Measurements from ENCODE around the gene TSPAN15.

The TSPAN15 gene

DNA sequence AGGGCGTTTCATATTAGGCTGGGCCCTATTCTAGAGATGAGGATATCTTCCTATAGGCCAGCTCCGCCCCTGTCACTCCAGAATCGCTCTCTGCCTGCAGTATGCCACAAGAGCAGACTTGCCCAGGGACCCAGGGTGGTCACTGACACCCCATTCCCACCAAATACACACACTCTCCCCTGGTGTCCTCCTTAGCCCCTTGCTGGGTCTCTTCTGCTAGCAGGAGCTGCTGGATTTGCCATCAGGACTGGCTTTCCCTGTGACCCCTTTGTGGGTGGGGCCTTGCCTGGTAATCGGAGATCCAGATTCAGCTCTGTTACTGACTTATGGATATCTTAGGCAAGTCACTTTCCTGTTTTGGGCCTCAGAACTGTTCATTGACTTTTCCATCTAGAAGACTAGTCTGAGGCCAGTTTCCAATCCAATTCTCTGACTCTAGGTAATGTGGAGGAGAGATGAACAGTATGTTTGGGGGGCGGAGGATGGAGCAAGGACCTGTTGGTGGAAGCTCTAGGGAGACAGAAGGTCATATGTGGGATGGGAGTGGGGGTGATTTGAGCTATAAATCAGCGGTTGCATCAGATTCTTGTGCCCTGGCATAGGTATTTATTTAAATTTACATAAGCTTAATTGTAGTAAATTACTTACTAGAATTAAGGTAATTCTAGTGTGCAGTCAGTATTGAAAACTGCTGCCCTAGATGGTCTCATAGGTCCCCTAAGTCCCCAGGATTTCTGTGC, 1.6 kb downstream of the TSPAN15 start:
- Histone ChIP-seq H3K18ac (ENCODE audit: low read length) (no peak overlapping the region), H4K8ac (ENCODE audit: low read depth, low read length) (no peak overlapping the region), H3K27ac (ENCODE audit: low read depth, low read length) (no peak overlapping the region), H4K12ac (ENCODE audit: low read depth, low read length) (no peak overlapping the region), H3K36me3 (ENCODE audit: control insufficient read depth in 1 of 2, insufficient read depth in 2 of 2, low read length in 2 of 2) (no peaks in the 10 kb centered on the region), H2BK12ac (ENCODE audit: low read length) (no peak overlapping the region), H2AFZ (ENCODE audit: insufficient read depth, low read length, poor library complexity) (no peak overlapping the region), H3K27me3 (ENCODE audit: insufficient read depth, low read length) (no peaks in the 10 kb centered on the region), H3K4me2 (ENCODE audit: low read length) (no peak overlapping the region), H3K4me1 (ENCODE audit: control insufficient read depth in 1 of 2, insufficient read depth in 2 of 2, low read length in 2 of 2) (peaks cover 26 to 37% of the 10 kb centered on the region in 2 experiments), H2BK120ac (ENCODE audit: insufficient read depth, low read length, poor library complexity) (no peak overlapping the region), H2AK5ac (ENCODE audit: low read length) (no peak overlapping the region), H3K9me3 (ENCODE audit: insufficient read depth, low read depth, low read length) (peaks cover 3% of the 10 kb centered on the region), H3K4ac (ENCODE audit: low read depth, low read length) (no peak overlapping the region), H3K79me1 (ENCODE audit: low read length) (peaks cover 18% of the 10 kb centered on the region), H3K79me2 (ENCODE audit: control insufficient read depth, insufficient read depth, low read length, poor library complexity) (no peaks in the 10 kb centered on the region), H2BK5ac (ENCODE audit: low read depth, low read length, poor library complexity) (no peak overlapping the region), H3K9ac (ENCODE audit: low read length) (no peak overlapping the region), H4K91ac (ENCODE audit: low read depth, low read length) (no peak overlapping the region), H3K14ac (ENCODE audit: low read length) (no peak overlapping the region), H3K4me3 (ENCODE audit: low read depth, low read length) (no peak overlapping the region), H3K23ac (ENCODE audit: low read length) (no peak overlapping the region)
- no peak for DNase-seq
- no CpG with 5 or more reads among the region's 6 CpGs for WGBS (ENCODE audit: extremely low coverage, insufficient coverage, insufficient read length)

DNA sequence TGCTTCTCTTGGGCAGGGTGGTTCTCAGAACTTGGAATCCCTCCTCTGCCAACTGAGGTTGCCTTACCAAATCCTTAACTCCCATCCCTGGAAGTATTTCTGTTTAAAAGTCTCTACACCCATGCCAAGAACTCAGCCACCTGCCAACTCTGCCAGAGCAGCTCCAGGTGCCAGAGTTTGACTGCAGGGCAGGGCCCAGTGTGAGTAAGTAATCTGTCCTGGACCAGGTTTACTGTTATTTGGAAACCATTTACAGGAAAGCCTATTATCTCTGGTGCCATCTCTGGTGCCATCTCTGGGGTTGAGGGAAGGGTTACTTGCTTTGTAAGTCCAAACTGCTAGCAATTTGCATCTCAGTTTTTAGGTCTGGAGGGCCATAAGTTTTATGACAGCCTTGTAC, 2.5 kb downstream of the TSPAN15 start:
- no peaks in the 10 kb centered on the region for H3K79me2 ChIP-seq (ENCODE audit: control insufficient read depth, insufficient read depth, low read length, poor library complexity)
- no peak overlapping the region for H3K4ac ChIP-seq (ENCODE audit: low read depth, low read length)
- H3K18ac ChIP-seq (ENCODE audit: low read length) = no peak overlapping the region
- no peak overlapping the region for H2AFZ ChIP-seq (ENCODE audit: insufficient read depth, low read length, poor library complexity)
- no peak overlapping the region for H4K12ac ChIP-seq (ENCODE audit: low read depth, low read length)
- H4K8ac ChIP-seq (ENCODE audit: low read depth, low read length) = no peak overlapping the region
- H2BK5ac ChIP-seq (ENCODE audit: low read depth, low read length, poor library complexity) = no peak overlapping the region
- no peak overlapping the region for H2BK12ac ChIP-seq (ENCODE audit: low read length)
- H3K79me1 ChIP-seq (ENCODE audit: low read length) = peaks cover 15% of the 10 kb centered on the region
- H4K91ac ChIP-seq (ENCODE audit: low read depth, low read length) = no peak overlapping the region
- H3K14ac ChIP-seq (ENCODE audit: low read length) = no peak overlapping the region
- H3K9me3 ChIP-seq (ENCODE audit: insufficient read depth, low read depth, low read length) = peaks cover 3% of the 10 kb centered on the region
- H3K27me3 ChIP-seq (ENCODE audit: insufficient read depth, low read length) = no peaks in the 10 kb centered on the region
- H2BK120ac ChIP-seq (ENCODE audit: insufficient read depth, low read length, poor library complexity) = no peak overlapping the region
- no peak overlapping the region for H3K27ac ChIP-seq (ENCODE audit: low read depth, low read length)
- no peak overlapping the region for H3K23ac ChIP-seq (ENCODE audit: low read length)
- H3K36me3 ChIP-seq (ENCODE audit: control insufficient read depth in 1 of 2, insufficient read depth in 2 of 2, low read length in 2 of 2) = no peaks in the 10 kb centered on the region
- H3K9ac ChIP-seq (ENCODE audit: low read length) = no peak overlapping the region
- no peak for DNase-seq
- no peak overlapping the region for H3K4me3 ChIP-seq (ENCODE audit: low read depth, low read length)
- no peak overlapping the region for H2AK5ac ChIP-seq (ENCODE audit: low read length)
- peaks cover 29 to 36% of the 10 kb centered on the region in 2 experiments for H3K4me1 ChIP-seq (ENCODE audit: control insufficient read depth in 1 of 2, insufficient read depth in 2 of 2, low read length in 2 of 2)
- H3K4me2 ChIP-seq (ENCODE audit: low read length) = no peak overlapping the region

DNA sequence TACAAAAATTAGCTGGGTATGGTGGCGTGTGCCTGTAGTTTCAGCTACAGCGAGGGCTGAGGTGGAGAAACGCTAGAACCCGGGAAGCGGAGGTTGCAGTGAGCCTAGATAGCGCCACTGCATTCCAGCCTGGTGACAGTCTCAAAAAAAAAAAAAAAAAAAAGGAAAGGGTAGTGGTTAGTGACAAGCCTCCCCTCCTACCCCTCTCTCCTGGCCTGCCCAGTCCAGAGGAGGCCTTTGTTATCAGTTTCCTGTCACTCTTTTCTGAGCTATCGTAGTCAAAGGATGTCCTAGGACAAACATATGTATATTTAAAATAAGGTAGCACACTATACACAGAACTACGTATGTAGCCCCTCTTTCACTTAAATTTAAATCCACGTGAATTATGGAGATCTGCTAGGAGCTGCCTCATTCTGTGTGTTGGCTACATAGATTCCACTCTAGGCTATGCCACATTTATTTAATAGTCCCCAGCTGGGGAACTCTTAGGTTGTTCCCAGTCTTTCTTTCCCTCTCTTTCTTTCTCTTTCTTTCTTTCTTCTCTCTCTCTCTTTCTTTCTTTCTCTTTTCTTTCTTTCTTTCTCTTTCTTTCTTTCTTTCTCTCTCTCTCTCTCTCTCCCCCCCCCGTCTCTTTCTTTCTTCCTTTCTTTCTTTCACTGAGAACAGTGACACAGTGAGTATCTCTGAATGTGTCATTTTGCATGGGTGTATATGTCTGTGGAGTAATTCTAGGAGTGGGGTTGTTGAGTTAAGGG, 3.9 kb downstream of the TSPAN15 start:
- H2BK12ac ChIP-seq (ENCODE audit: low read length) = no peak overlapping the region
- H3K9me3 ChIP-seq (ENCODE audit: insufficient read depth, low read depth, low read length) = peaks cover 5% of the 10 kb centered on the region
- no peak overlapping the region for H3K23ac ChIP-seq (ENCODE audit: low read length)
- H2BK120ac ChIP-seq (ENCODE audit: insufficient read depth, low read length, poor library complexity) = no peak overlapping the region
- H3K4ac ChIP-seq (ENCODE audit: low read depth, low read length) = no peak overlapping the region
- H3K4me3 ChIP-seq (ENCODE audit: low read depth, low read length) = no peak overlapping the region
- H3K14ac ChIP-seq (ENCODE audit: low read length) = no peak overlapping the region
- peaks cover 30 to 39% of the 10 kb centered on the region in 2 experiments for H3K4me1 ChIP-seq (ENCODE audit: control insufficient read depth in 1 of 2, insufficient read depth in 2 of 2, low read length in 2 of 2)
- WGBS (ENCODE audit: extremely low coverage, insufficient coverage, insufficient read length) = no CpG with 5 or more reads among the region's 10 CpGs
- no peak overlapping the region for H3K27ac ChIP-seq (ENCODE audit: low read depth, low read length)
- H3K79me1 ChIP-seq (ENCODE audit: low read length) = peaks cover 15% of the 10 kb centered on the region
- H3K79me2 ChIP-seq (ENCODE audit: control insufficient read depth, insufficient read depth, low read length, poor library complexity) = no peaks in the 10 kb centered on the region
- no peak for DNase-seq
- H3K9ac ChIP-seq (ENCODE audit: low read length) = no peak overlapping the region
- no peak overlapping the region for H4K12ac ChIP-seq (ENCODE audit: low read depth, low read length)
- H3K36me3 ChIP-seq (ENCODE audit: control insufficient read depth in 1 of 2, insufficient read depth in 2 of 2, low read length in 2 of 2) = no peaks in the 10 kb centered on the region
- H4K91ac ChIP-seq (ENCODE audit: low read depth, low read length) = no peak overlapping the region
- H2AK5ac ChIP-seq (ENCODE audit: low read length) = no peak overlapping the region
- H4K8ac ChIP-seq (ENCODE audit: low read depth, low read length) = no peak overlapping the region
- no peak overlapping the region for H2AFZ ChIP-seq (ENCODE audit: insufficient read depth, low read length, poor library complexity)
- no peak overlapping the region for H3K4me2 ChIP-seq (ENCODE audit: low read length)
- H2BK5ac ChIP-seq (ENCODE audit: low read depth, low read length, poor library complexity) = no peak overlapping the region
- H3K27me3 ChIP-seq (ENCODE audit: insufficient read depth, low read length) = no peaks in the 10 kb centered on the region
- H3K18ac ChIP-seq (ENCODE audit: low read length) = no peak overlapping the region

DNA sequence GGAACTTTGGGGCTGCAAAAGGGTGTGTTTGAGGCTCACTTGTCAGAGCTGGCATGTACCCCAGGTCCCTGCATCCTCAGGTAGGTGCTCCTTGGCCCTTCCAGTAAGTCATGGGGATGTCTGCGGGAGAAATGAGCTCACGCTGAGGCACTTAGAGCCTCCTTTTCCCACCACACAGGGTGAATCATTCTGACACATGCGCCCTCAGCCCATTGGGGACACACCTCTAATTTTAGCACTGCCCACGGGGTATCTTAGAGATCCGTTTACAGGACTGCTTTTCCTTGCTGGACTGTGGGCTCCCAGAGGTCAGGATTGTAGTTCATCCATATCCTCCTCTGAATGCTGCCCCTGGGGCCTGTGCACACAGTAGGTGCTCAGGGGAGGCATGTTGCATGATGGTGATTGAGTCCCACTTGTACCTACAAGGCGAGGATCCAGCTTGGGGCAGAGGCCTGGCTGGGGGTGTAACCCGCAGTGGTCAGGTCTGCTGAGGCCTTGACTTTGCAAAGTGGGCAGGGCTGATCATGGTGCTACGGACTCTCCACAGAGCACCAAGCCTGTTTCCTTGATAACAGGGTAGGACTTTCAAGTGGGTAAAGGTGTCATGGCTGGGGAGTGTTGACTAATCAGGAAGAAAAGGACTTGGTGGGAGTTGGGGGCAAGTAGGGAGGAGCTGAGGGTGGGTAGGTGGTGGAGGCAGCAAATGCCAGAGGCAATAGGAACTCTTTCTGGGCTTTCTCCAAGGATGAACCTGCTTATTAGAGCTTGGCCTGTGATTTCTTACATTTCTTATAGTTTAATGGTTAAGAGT, 5.8 kb downstream of the TSPAN15 start:
- H3K36me3 ChIP-seq (ENCODE audit: control insufficient read depth in 1 of 2, insufficient read depth in 2 of 2, low read length in 2 of 2) = no peaks in the 10 kb centered on the region
- H3K27ac ChIP-seq (ENCODE audit: low read depth, low read length) = peak overlapping the region; percentile 16
- no peak overlapping the region for H3K9ac ChIP-seq (ENCODE audit: low read length)
- H3K4me2 ChIP-seq (ENCODE audit: low read length) = no peak overlapping the region
- H4K91ac ChIP-seq (ENCODE audit: low read depth, low read length) = peak overlapping the region; percentile 24
- H4K8ac ChIP-seq (ENCODE audit: low read depth, low read length) = no peak overlapping the region
- no peak overlapping the region for H4K12ac ChIP-seq (ENCODE audit: low read depth, low read length)
- H3K4me1 ChIP-seq (ENCODE audit: control insufficient read depth in 1 of 2, insufficient read depth in 2 of 2, low read length in 2 of 2) = peaks cover 31 to 35% of the 10 kb centered on the region in 2 experiments
- no peak overlapping the region for H2AFZ ChIP-seq (ENCODE audit: insufficient read depth, low read length, poor library complexity)
- no CpG with 5 or more reads among the region's 8 CpGs for WGBS (ENCODE audit: extremely low coverage, insufficient coverage, insufficient read length)
- H3K18ac ChIP-seq (ENCODE audit: low read length) = peak overlapping the region; percentile 34
- H2AK5ac ChIP-seq (ENCODE audit: low read length) = no peak overlapping the region
- H2BK120ac ChIP-seq (ENCODE audit: insufficient read depth, low read length, poor library complexity) = no peak overlapping the region
- no peak overlapping the region for H3K4ac ChIP-seq (ENCODE audit: low read depth, low read length)
- H3K14ac ChIP-seq (ENCODE audit: low read length) = peak overlapping the region; percentile 1
- no peak overlapping the region for H3K4me3 ChIP-seq (ENCODE audit: low read depth, low read length)
- no peak overlapping the region for H2BK5ac ChIP-seq (ENCODE audit: low read depth, low read length, poor library complexity)
- peak overlapping the region; percentile 1 for H2BK12ac ChIP-seq (ENCODE audit: low read length)
- peaks cover 2% of the 10 kb centered on the region for H3K9me3 ChIP-seq (ENCODE audit: insufficient read depth, low read depth, low read length)
- H3K23ac ChIP-seq (ENCODE audit: low read length) = no peak overlapping the region
- H3K27me3 ChIP-seq (ENCODE audit: insufficient read depth, low read length) = no peaks in the 10 kb centered on the region
- DNase-seq = no peak
- peaks cover 2% of the 10 kb centered on the region for H3K79me2 ChIP-seq (ENCODE audit: control insufficient read depth, insufficient read depth, low read length, poor library complexity)
- H3K79me1 ChIP-seq (ENCODE audit: low read length) = peaks cover 16% of the 10 kb centered on the region

Measured in trophoblast cell (in vitro differentiated cells and primary cell).